ENCODE measurements around the gene RIOK1. TPM values are rescaled to one million over a fixed set of nuclear protein-coding genes. Genes with fewer than 3 reads are reported as not detected.

RIOK1 gene
- total RNA-seq, 2 experiments from 2014 or later: 25.8 to 29.1 TPM

- POLR2A ChIA-PET: no interaction called here
These were observed 23.7 kb downstream of the RIOK1 start for GRCh38 chr6:7413151-7413823.

GRCh38 chr6:7414811-7415210 is 25.2 kb downstream of the RIOK1 start:
- Mint-ChIP-seq H3K27me3 (no peaks in the 10 kb centered on the region), H3K9me3 (no peaks in the 10 kb centered on the region), H3K4me3 (no peak overlapping the region), H3K36me3 (ENCODE audit: low read depth) (peaks cover 44% of the 10 kb centered on the region), H3K4me1 (no peaks in the 10 kb centered on the region), H3K27ac (no peak overlapping the region)
- ChIA-PET POLR2A (no interaction called here), CTCF (no interaction called here)
- no peak for DNase-seq

More at GRCh38 chr6:7413151-7413823, 23.7 kb downstream of the RIOK1 start:
- Mint-ChIP-seq H3K27ac (no peak overlapping the region), H3K27me3 (no peaks in the 10 kb centered on the region), H3K36me3 (ENCODE audit: low read depth) (peaks cover 39% of the 10 kb centered on the region), H3K4me1 (no peaks in the 10 kb centered on the region), H3K4me3 (no peak overlapping the region), H3K9me3 (no peaks in the 10 kb centered on the region)
- DNase-seq: no peak
- CTCF ChIA-PET: no interaction called here

GRCh38 chr6:7417684-7418083 is 28.1 kb downstream of the RIOK1 start:
- H3K27me3 Mint-ChIP-seq: no peaks in the 10 kb centered on the region
- no peak for DNase-seq
- H3K9me3 Mint-ChIP-seq: no peaks in the 10 kb centered on the region
- CTCF ChIA-PET: no interaction called here
- H3K36me3 Mint-ChIP-seq (ENCODE audit: low read depth): peaks cover 33% of the 10 kb centered on the region
- POLR2A ChIA-PET: no interaction called here
- H3K4me1 Mint-ChIP-seq: no peaks in the 10 kb centered on the region
- no peak overlapping the region for H3K27ac Mint-ChIP-seq
- H3K4me3 Mint-ChIP-seq: no peak overlapping the region

- Mint-ChIP-seq H3K4me3 (no peak overlapping the region), H3K9me3 (no peaks in the 10 kb centered on the region), H3K27me3 (no peaks in the 10 kb centered on the region), H3K27ac (no peak overlapping the region), H3K4me1 (no peaks in the 10 kb centered on the region), H3K36me3 (ENCODE audit: low read depth) (peaks cover 28% of the 10 kb centered on the region)
- ChIA-PET CTCF (no interaction called here), POLR2A (no interaction called here)
- DNase-seq: no peak
These were observed 28.8 kb downstream of the RIOK1 start for GRCh38 chr6:7418238-7418905.

- no peaks in the 10 kb centered on the region for H3K27me3 Mint-ChIP-seq
- no peak overlapping the region for H3K4me3 Mint-ChIP-seq
- H3K27ac Mint-ChIP-seq: no peak overlapping the region
- peaks cover 27% of the 10 kb centered on the region for H3K36me3 Mint-ChIP-seq (ENCODE audit: low read depth)
- no peak for DNase-seq
- no peaks in the 10 kb centered on the region for H3K9me3 Mint-ChIP-seq
- CTCF ChIA-PET: no interaction called here
- POLR2A ChIA-PET: no interaction called here
- no peaks in the 10 kb centered on the region for H3K4me1 Mint-ChIP-seq
These were observed 29.5 kb downstream of the RIOK1 start for GRCh38 chr6:7419065-7419464.

GRCh38 chr6:7421066-7421465 is 31.5 kb downstream of the RIOK1 start:
- no peaks in the 10 kb centered on the region for H3K4me1 Mint-ChIP-seq
- peaks cover 17% of the 10 kb centered on the region for H3K36me3 Mint-ChIP-seq (ENCODE audit: low read depth)
- DNase-seq: no peak
- no peak overlapping the region for H3K4me3 Mint-ChIP-seq
- H3K9me3 Mint-ChIP-seq: no peaks in the 10 kb centered on the region
- ChIA-PET POLR2A (no interaction called here), CTCF (interaction anchor here (0.6 to 1.2 kb wide), 6 partner anchors 12 to 89 kb away, joined by 3 to 4 read pairs (median 3); partner anchors contain the start of genes CAGE1 and RIOK1)
- H3K27me3 Mint-ChIP-seq: no peaks in the 10 kb centered on the region
- H3K27ac Mint-ChIP-seq: no peak overlapping the region

GRCh38 chr6:7424058-7424457 is 34.5 kb downstream of the RIOK1 start:
- Mint-ChIP-seq H3K27ac (no peak overlapping the region), H3K9me3 (no peaks in the 10 kb centered on the region), H3K36me3 (ENCODE audit: low read depth) (peaks cover 3% of the 10 kb centered on the region), H3K27me3 (no peaks in the 10 kb centered on the region), H3K4me1 (no peaks in the 10 kb centered on the region), H3K4me3 (no peak overlapping the region)
- POLR2A ChIA-PET: no interaction called here
- CTCF ChIA-PET: interaction anchor here (0.6 to 1.2 kb wide), 3 partner anchors 31 to 799 kb away, joined by 3 to 6 read pairs (median 4); no protein-coding TSS in a partner anchor
- no peak for DNase-seq

- H3K4me1 Mint-ChIP-seq: no peaks in the 10 kb centered on the region
- H3K4me3 Mint-ChIP-seq: no peak overlapping the region
- H3K27me3 Mint-ChIP-seq: no peaks in the 10 kb centered on the region
- DNase-seq: no peak
- no peaks in the 10 kb centered on the region for H3K9me3 Mint-ChIP-seq
- H3K36me3 Mint-ChIP-seq (ENCODE audit: low read depth): no peaks in the 10 kb centered on the region
- H3K27ac Mint-ChIP-seq: no peak overlapping the region
- ChIA-PET POLR2A (no interaction called here), CTCF (no interaction called here)
These were observed 35.6 kb downstream of the RIOK1 start for GRCh38 chr6:7424967-7425807.

- no peaks in the 10 kb centered on the region for H3K4me1 Mint-ChIP-seq
- no peak overlapping the region for H3K4me3 Mint-ChIP-seq
- POLR2A ChIA-PET: no interaction called here
- H3K27ac Mint-ChIP-seq: no peak overlapping the region
- no peak for DNase-seq
- no peaks in the 10 kb centered on the region for H3K27me3 Mint-ChIP-seq
- no peaks in the 10 kb centered on the region for H3K9me3 Mint-ChIP-seq
- CTCF ChIA-PET: no interaction called here
- H3K36me3 Mint-ChIP-seq (ENCODE audit: low read depth): no peaks in the 10 kb centered on the region
These were observed 36.2 kb downstream of the RIOK1 start for GRCh38 chr6:7425808-7426190.

GRCh38 chr6:7426447-7427169 is 37.0 kb downstream of the RIOK1 start:
- no peak overlapping the region for H3K27ac Mint-ChIP-seq
- H3K9me3 Mint-ChIP-seq: no peaks in the 10 kb centered on the region
- H3K27me3 Mint-ChIP-seq: no peaks in the 10 kb centered on the region
- no peaks in the 10 kb centered on the region for H3K4me1 Mint-ChIP-seq
- ChIA-PET POLR2A (no interaction called here), CTCF (no interaction called here)
- no peaks in the 10 kb centered on the region for H3K36me3 Mint-ChIP-seq (ENCODE audit: low read depth)
- no peak for DNase-seq
- H3K4me3 Mint-ChIP-seq: no peak overlapping the region

- H3K27me3 Mint-ChIP-seq: no peaks in the 10 kb centered on the region
- ChIA-PET CTCF (interaction anchor here (0.7 kb wide), 1 partner anchor 65 kb away, joined by 6 read pairs; no protein-coding TSS in a partner anchor), POLR2A (no interaction called here)
- H3K4me1 Mint-ChIP-seq: no peaks in the 10 kb centered on the region
- no peak overlapping the region for H3K4me3 Mint-ChIP-seq
- no peaks in the 10 kb centered on the region for H3K36me3 Mint-ChIP-seq (ENCODE audit: low read depth)
- no peak overlapping the region for H3K27ac Mint-ChIP-seq
- no peak for DNase-seq
- no peaks in the 10 kb centered on the region for H3K9me3 Mint-ChIP-seq
These were observed 41.7 kb downstream of the RIOK1 start for GRCh38 chr6:7431313-7431673.

- H3K9me3 Mint-ChIP-seq: no peaks in the 10 kb centered on the region
- no peaks in the 10 kb centered on the region for H3K27me3 Mint-ChIP-seq
- no peak for DNase-seq
- ChIA-PET CTCF (no interaction called here), POLR2A (no interaction called here)
- H3K27ac Mint-ChIP-seq: no peak overlapping the region
- no peaks in the 10 kb centered on the region for H3K4me1 Mint-ChIP-seq
- no peak overlapping the region for H3K4me3 Mint-ChIP-seq
- no peaks in the 10 kb centered on the region for H3K36me3 Mint-ChIP-seq (ENCODE audit: low read depth)
These were observed 42.2 kb downstream of the RIOK1 start for GRCh38 chr6:7431674-7432390.
